K562 (cell line): Measurements from ENCODE around the gene LMBRD1. TPM values are rescaled to one million over a fixed set of nuclear protein-coding genes. Genes with fewer than 3 reads are reported as not detected.

Experiments
- ARID4B ChIP-seq: sonication (generic); formaldehyde crosslinking; IDR thresholded peaks from 2 replicates; pipeline ENCODE4 v1.8.0; 2022; ENCODE audit warnings: mild to moderate bottlenecking, missing genetic modification reagents
- GTF2B ChIP-seq: IDR thresholded peaks from 2 replicates; pipeline ENCODE4 v1.6.1; 2011; ENCODE audit not compliant: insufficient read length; ENCODE audit errors: extremely low read depth
- MTA3 ChIP-seq: fragments of 450-650 bp; formaldehyde crosslinking; IDR thresholded peaks from 2 replicates; pipeline ENCODE4 v1.6.1; 2017; ENCODE audit warnings: mild to moderate bottlenecking, borderline replicate concordance
- ZBTB40 ChIP-seq, 2 experiments: fragments of 450-650 bp in 1 of 2; sonication (generic) in 1 of 2; formaldehyde crosslinking in 1 of 2; IDR thresholded peaks; 2 replicates each; pipeline versions ENCODE4 v1.7.1 to v1.9.0; 2016 to 2022; ENCODE audit warnings: inconsistent platforms in 1 of 2, mild to moderate bottlenecking in 1 of 2, missing genetic modification reagents in 1 of 2
- ZNF324 ChIP-seq: fragments of 250-450 bp; sonication (Bioruptor Pico); IDR thresholded peaks from 2 replicates; pipeline ENCODE4 v1.4.0; 2020; ENCODE audit warnings: mild to moderate bottlenecking
- polyA plus RNA-seq, 8 experiments: library from polyadenylated mRNA; depleted of rRNA in 4 of 8; stranded (reverse) in 5 of 8; unstranded in 3 of 8; fragments of >200 nt; fragmentation: Nextera tagmentation in 2 of 8; fragmentation: Illumina TruSeq in 1 of 8; extraction: Ambion mirVana in 2 of 8; extraction: Trizol in 1 of 8; gene quantifications; 2 replicates each; pipeline versions ENCODE4 v1.2.1 to v1.2.3, GENCODE V29; 2011 to 2014; ENCODE audit warnings: inconsistent platforms in 1 of 8, missing spikeins in 1 of 8
- total RNA-seq, 7 experiments: library from RNA; depleted of rRNA in 6 of 7; stranded (reverse); fragments of >200 nt in 6 of 7; fragmentation: Illumina TruSeq in 2 of 7; extraction: Trizol in 2 of 7; gene quantifications; 2 replicates each; pipeline versions ENCODE4 v1.2.1 to v1.2.3, GENCODE V29; 2011 to 2021; ENCODE audit warnings: low replicate concordance in 1 of 7

Gene LMBRD1
- total and polyA plus RNA-seq, 9 of the 15 experiments (the other 6 are each of a cell fraction or from before 2014, with no cell fraction given), result 14.0 to 85.2 (median 26.5) TPM

- TF ChIP-seq ZBTB40 (IDR thresholded peaks at IDR 0.05), result no peak
- no peak for TF ChIP-seq ZBTB40 (CRISPR knock-in tag; IDR thresholded peaks at IDR 0.05)
- TF ChIP-seq GTF2B, result no peak
- TF ChIP-seq ARID4B (CRISPR knock-in tag), result no peak
- TF ChIP-seq ZNF324 (CRISPR knock-in tag), result no peak
- TF ChIP-seq MTA3, result no peak
Measured at GRCh38 chr6:69761853-69762252, 35.0 kb downstream of the LMBRD1 start (continued).
